KG1 (cell line): Measurements from ENCODE around the gene TACC2.

Experiments
- DNase-seq: peaks from one replicate; lab custom pipeline; 2025; lab: John Stamatoyannopoulos, UW

TACC2 gene

GRCh38 chr10:122294511-122295450 lies 305.8 kb downstream of the TACC2 start:
- no peak for DNase-seq

GRCh38 chr10:122295451-122295809 lies 306.5 kb downstream of the TACC2 start:
- no peak for DNase-seq

DNA sequence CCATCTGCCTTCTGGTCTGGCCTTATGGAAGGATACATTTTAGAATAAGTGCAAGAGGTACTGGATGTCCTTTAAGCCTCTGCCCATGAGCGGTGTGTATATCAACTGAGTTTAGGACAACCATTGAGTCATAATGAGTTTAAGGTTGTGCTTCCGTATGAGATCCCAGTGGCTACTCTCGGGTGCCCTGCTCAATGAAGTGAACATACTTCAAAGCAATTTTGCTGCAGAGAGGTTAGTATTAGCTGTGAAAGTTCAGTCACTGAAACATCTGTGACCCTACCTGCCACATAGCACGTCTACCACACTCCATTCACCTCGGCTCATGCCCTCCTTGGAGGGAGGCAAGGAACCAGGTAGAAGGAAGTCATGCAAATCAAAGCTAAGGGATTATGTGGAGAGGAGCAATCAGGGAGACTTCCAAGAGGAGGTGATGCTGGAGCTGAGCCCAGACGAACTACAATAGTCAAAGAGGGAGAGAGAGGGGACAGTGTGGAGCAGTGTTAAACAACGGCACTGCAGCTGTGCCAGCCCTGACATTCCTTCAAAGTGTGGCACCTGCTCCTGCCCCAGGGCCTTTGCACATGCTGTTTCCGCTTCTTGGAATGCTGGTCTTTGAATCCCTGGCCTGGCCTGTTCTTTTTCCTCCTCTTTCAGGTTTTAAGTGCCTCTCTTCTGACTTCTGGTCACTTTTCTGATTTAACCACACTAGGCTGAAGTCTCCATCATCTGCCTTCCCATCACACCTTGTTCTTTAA lies 307.6 kb downstream of the TACC2 start:
- no peak for DNase-seq

GRCh38 chr10:122297583-122297982 lies 308.6 kb downstream of the TACC2 start:
- no peak for DNase-seq

DNA sequence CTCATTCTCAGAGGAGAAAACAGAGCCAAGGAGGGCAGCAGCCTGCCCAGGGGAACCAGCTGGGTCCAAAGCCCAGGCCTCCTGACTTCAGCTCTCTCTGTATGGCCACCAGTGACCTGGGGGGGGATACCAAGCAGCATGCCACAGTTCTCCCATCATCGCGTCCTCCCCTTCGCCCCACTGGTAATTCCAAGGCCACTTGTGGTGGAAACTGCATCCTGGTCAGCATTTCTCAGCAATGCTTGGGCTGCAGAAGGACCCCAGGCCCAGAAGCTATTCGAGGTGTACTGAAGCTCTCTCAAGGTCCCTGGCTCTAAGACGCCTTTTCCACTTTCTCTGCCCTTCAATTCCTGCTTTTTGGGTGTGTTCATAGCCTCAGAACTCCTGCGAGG lies 309.2 kb downstream of the TACC2 start:
- DNase-seq = no peak

DNA sequence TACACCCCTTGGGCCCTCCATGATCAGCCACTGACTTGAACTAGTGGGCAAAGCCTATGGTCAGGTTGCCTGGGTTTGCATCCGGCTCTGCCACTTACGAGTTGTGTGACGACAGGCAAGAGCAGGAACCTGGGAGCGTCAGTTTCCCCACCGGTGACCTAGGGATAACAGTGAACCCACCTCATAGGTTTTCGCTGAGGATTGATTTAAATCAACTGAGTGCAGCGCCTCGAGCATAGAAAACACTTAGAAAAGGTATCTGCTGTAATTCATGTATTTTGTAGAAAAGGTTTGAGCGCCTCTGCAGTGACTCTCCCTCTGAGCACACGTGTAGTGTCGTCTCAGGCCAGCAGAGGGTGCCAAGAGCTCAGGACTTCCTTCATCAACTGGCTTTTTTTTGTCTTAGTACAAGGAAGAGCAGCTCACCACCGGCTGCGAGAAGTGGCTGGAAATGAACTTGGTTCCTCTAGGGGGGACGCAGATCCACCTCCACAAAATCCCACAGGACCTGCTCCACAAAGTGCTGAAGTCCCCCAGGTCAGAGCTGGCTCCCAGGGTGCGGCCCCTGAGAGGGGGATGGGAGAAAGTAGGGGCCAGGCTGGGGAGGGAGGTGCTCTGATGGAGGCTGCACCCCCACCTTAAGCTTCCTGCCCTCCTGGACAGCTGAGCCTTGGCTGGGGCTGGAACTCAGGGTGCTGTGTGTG lies 309.8 kb downstream of the TACC2 start:
- peak; percentile 33 for DNase-seq

- no peak for DNase-seq
Observed at GRCh38 chr10:122299423-122300075, 310.6 kb downstream of the TACC2 start.

GRCh38 chr10:122301055-122301810 lies 312.3 kb downstream of the TACC2 start:
- no peak for DNase-seq

DNA sequence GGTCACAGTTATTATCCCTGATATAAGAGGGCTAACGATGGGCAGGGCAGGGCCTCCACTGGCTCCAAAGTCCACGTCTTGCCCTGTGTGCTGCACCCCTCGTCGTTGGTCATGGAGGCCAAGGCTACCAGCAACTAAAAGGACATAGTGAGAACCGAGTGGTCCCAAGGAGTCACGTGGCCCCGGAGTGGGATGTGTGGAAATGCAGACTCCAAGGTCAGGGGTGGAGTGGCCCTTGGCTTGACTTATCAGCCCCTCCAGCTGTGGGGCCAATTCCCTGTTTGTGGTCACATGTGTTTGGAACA lies 312.8 kb downstream of the TACC2 start:
- DNase-seq = no peak

DNA sequence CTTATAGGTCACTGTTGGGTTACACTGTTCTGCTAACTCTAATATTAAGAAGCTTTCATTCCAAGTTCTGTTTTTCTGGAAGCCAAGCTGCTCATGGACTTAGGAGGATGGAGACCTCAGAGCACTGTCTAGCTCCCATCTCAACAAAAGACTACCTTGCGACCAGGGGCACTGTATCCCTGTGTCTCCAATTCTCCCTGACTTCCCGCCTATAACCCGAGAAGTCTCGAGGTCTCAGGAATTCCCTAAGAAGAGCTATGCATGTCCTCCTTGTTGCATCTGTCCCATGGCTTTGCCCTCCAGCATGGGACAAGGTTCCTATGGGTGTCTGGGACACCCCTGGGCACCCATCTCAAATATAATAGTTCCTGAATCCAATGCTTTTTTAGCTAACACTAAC lies 313.4 kb downstream of the TACC2 start:
- DNase-seq = no peak

GRCh38 chr10:122303271-122304053 lies 314.5 kb downstream of the TACC2 start:
- no peak for DNase-seq
